NK-92 treated with Interleukin-12 subunit alpha and Interleukin-12 subunit beta, amount 100 ng/mL, for 24 hours (cell line): ENCODE data around the gene OR4N5.
"Not testable (repeated sequence)": the region's sequence is repeated elsewhere in the genome, so short reads cannot be mapped to it uniquely, and the experiment has no call there.

ENCODE experiments used
- DNase-seq: peaks from one replicate; lab custom pipeline; 2025; lab: John Stamatoyannopoulos, UW

Gene OR4N5

GRCh38 chr14:20138520-20138919, at the start of gene OR4N5:
Gene OR4N5, plus strand, starts transcription at chr14:20138820. Its CDS starts 4,916 bp downstream, at chr14:20143736.
- DNase-seq = no peak

GRCh38 chr14:20092050-20092449, 46.6 kb upstream of the OR4N5 start:
- DNase-seq = no peak

GRCh38 chr14:20093442-20093841, 45.2 kb upstream of the OR4N5 start:
- DNase-seq = no peak

GRCh38 chr14:20098926-20099770, 39.5 kb upstream of the OR4N5 start:
- DNase-seq = not testable (repeated sequence)

GRCh38 chr14:20110438-20110837, 28.2 kb upstream of the OR4N5 start, which contains the start of gene OR4K17:
Gene OR4K17, plus strand, starts transcription at chr14:20110739. Its CDS starts 6,761 bp downstream, at chr14:20117500.
- no peak for DNase-seq

- DNase-seq = no peak
These were observed 26.3 kb upstream of the OR4N5 start for GRCh38 chr14:20112321-20112720.

- DNase-seq = no peak
These were observed 21.9 kb upstream of the OR4N5 start for GRCh38 chr14:20116748-20117147.

- no peak for DNase-seq
These were observed 19.8 kb upstream of the OR4N5 start for GRCh38 chr14:20118795-20119194.

GRCh38 chr14:20143911-20144310, 5.3 kb downstream of the OR4N5 start:
- no peak for DNase-seq

- DNase-seq = no peak
These were observed 6.2 kb downstream of the OR4N5 start for GRCh38 chr14:20144820-20145219.

- DNase-seq = no peak
These were observed 25.8 kb downstream of the OR4N5 start for GRCh38 chr14:20164462-20164861.

GRCh38 chr14:20167091-20167490, 28.5 kb downstream of the OR4N5 start:
- no peak for DNase-seq

GRCh38 chr14:20169852-20170251, 31.2 kb downstream of the OR4N5 start:
- DNase-seq = not testable (repeated sequence)

GRCh38 chr14:20174205-20174604, 35.6 kb downstream of the OR4N5 start:
- DNase-seq = not testable (repeated sequence)

- DNase-seq = no peak
These were observed 37.7 kb downstream of the OR4N5 start for GRCh38 chr14:20176330-20176729.

- DNase-seq = no peak
These were observed 38.9 kb downstream of the OR4N5 start for GRCh38 chr14:20177433-20177974.

GRCh38 chr14:20179218-20179617, 40.6 kb downstream of the OR4N5 start:
- no peak for DNase-seq

- no peak for DNase-seq
These were observed 41.3 kb downstream of the OR4N5 start for GRCh38 chr14:20179880-20180279.

- no peak for DNase-seq
These were observed 41.9 kb downstream of the OR4N5 start for GRCh38 chr14:20180486-20180885.

- no peak for DNase-seq
These were observed 45.6 kb downstream of the OR4N5 start for GRCh38 chr14:20184181-20184580.

- DNase-seq = no peak
These were observed 52.0 kb downstream of the OR4N5 start, which contains the start of gene OR11G2 for GRCh38 chr14:20190596-20190995. Gene OR11G2, plus strand, starts transcription at chr14:20190896. Its CDS starts 6,542 bp downstream, at chr14:20197438.

GRCh38 chr14:20191396-20191795, 52.8 kb downstream of the OR4N5 start:
- no peak for DNase-seq

- no peak for DNase-seq
These were observed 55.5 kb downstream of the OR4N5 start for GRCh38 chr14:20194101-20194500.
